ENCODE data around the gene ERBB4.

Gene ERBB4

DNA sequence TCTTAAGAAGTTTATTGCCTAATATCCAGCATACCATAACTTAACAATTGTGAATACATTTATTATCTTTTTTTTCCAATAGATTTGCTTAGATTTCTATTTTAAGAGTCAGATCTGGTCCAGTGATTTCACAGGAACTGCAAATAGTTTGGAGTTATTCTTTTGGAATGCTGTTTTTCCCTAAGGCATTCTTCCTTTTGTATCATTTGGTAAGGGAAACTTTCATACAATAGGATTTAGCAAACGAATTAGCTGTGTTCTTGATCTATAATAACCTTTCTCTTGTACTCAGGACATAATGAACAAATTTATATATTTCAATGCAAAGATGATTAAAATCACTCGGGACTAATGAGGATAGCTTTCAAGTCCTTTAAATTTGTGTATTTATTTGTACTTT is 201.6 kb downstream of the ERBB4 start:
- TF ChIP-seq, protein P1, sequence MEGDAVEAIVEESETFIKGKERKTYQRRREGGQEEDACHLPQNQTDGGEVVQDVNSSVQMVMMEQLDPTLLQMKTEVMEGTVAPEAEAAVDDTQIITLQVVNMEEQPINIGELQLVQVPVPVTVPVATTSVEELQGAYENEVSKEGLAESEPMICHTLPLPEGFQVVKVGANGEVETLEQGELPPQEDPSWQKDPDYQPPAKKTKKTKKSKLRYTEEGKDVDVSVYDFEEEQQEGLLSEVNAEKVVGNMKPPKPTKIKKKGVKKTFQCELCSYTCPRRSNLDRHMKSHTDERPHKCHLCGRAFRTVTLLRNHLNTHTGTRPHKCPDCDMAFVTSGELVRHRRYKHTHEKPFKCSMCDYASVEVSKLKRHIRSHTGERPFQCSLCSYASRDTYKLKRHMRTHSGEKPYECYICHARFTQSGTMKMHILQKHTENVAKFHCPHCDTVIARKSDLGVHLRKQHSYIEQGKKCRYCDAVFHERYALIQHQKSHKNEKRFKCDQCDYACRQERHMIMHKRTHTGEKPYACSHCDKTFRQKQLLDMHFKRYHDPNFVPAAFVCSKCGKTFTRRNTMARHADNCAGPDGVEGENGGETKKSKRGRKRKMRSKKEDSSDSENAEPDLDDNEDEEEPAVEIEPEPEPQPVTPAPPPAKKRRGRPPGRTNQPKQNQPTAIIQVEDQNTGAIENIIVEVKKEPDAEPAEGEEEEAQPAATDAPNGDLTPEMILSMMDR (conservative IDR thresholded peaks at IDR 0.05; ENCODE audit: control insufficient read depth, insufficient read depth, low read depth, low read length), result no peak
- H3K4me3 ChIP-seq (ENCODE audit: control insufficient read depth, low read depth, low read length), result no peak overlapping the region
- no peak for DNase-seq (ENCODE audit: low read depth)

DNA sequence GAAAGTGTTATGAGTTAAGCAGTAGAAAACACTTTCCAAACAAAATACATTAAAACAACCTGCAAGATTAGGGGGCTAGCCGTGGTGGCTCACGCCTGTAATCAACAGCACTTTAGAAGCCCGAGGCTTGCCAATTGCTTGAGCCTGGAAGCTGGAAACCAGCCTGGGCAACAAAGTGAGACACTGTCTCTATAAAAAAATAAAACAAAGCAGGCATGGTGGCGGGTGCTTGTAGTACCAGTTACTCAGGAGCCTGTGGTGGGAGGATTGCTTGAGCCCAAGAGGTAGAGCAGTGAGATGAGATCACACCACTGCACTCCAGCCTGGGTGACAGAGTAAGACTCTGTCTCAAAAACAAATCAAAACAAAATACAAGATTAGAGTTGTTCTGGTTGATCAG is 208.3 kb downstream of the ERBB4 start:
- no peak for DNase-seq (ENCODE audit: low read depth)
- H3K4me3 ChIP-seq (ENCODE audit: control insufficient read depth, low read depth, low read length), result no peak overlapping the region
- TF ChIP-seq, protein P1 (conservative IDR thresholded peaks at IDR 0.05; ENCODE audit: control insufficient read depth, insufficient read depth, low read depth, low read length), result no peak

DNA sequence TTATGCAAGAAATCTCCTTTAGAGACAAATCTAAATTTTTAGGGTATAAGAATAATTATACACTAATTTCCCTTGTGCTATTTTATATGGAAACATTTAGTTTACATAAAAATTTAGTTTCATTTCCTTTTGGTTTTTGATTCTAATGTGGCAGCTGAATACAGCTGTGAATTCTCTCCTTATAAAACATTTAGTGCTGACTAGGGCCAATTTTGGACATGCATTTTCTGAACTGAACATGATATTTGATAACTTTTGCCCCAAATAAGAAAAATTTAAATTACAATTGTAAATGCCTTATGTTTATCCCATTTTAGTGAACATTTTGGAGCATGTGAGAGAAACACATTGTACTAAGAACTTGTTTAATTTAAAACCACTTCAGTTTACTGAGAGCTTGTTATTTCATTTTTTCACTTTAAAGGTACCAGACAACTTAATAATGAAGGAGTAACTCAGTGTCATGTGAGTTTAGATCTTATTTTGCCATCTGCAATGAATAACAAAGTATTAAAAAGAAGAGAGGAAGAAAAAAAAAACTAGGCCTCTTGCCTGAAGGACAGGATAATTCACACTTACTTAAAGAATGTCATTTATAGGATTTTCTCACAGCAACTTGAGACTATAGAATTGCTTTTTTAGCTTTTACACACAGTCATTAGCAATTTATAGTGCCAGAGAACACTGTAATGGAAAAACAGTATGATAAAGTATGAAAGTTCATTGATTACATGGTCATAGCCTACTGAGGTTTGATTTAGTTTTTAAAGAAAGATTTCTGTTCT is 209.7 kb downstream of the ERBB4 start:
- TF ChIP-seq, protein P1 (conservative IDR thresholded peaks at IDR 0.05; ENCODE audit: control insufficient read depth, insufficient read depth, low read depth, low read length), result no peak
- no peak overlapping the region for H3K4me3 ChIP-seq (ENCODE audit: control insufficient read depth, low read depth, low read length)
- DNase-seq (ENCODE audit: low read depth), result no peak

DNA sequence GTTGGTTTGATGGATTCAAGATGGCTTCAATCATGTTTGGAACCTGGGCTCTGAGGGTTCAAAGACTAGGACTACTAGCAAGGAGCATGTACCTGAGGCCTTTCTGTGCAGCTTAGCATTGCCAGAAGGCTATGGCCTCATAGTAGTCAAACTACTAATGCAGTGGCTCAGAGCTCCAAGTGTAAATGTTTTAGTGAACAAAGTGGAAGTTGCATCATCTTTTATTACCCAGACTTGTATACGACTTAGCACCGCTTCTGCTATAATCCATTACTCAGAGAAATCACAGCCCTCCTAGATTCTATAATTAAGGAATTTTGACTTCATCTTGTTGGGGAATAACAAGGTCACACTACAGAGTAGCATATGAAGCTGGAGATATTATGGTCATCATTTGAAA is 210.5 kb downstream of the ERBB4 start:
- TF ChIP-seq, protein P1 (conservative IDR thresholded peaks at IDR 0.05; ENCODE audit: control insufficient read depth, insufficient read depth, low read depth, low read length), result no peak

DNA sequence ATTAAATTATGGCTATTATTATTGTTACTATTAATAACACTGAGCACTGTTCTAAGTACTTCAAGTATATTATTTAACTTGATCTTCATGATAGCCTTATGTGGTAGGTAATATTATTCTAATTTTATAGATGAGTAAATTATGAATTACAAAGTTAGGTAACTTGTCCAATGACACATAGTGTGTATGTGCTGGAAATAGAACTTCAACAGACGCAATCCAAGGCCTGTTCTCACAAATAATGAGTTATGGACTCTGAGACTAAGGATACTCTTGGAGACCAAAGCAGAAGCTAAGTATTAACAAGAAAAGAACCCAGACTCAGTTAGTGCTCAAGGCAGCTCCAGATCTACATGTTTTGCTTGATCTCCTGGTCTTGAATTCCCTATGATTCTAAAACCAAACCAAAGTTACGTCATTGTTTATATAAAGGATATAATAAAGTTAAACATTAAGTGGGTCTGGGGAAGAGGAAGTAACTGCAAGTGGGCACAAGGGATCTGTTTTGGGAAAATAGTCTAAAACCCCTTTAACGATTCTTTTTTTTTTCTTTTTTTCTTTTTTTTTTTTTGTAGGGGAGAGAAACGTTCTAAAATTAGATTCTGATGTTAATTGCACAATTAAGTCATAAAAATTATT is 211.3 kb downstream of the ERBB4 start:
- H3K4me3 ChIP-seq (ENCODE audit: control insufficient read depth, low read depth, low read length), result no peak overlapping the region
- no peak for DNase-seq (ENCODE audit: low read depth)

More for the DNA sequence above, 210.5 kb downstream of the ERBB4 start:
- H3K4me3 ChIP-seq (ENCODE audit: control insufficient read depth, low read depth, low read length), result no peak overlapping the region
- DNase-seq (ENCODE audit: low read depth), result no peak

DNA sequence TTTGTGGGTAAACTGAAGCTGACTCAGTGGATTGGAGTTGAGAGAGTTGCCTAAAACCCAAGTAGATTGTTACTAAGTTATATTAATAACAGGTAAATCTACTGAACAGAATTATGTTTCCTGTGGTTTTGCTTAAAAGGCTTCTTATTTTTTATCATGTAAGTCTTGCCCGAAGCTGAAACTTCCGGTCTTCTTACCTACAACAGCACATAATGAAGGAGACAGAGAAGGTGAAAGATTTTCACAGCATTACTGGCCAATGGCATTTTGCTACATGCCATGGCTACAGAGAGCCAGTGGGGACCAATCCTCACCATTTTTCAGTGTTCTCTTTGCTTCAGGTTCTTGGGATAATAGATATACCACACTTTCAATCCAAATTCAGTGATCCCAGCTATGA is 220.0 kb downstream of the ERBB4 start:
- DNase-seq (ENCODE audit: low read depth), result no peak
- H3K4me3 ChIP-seq (ENCODE audit: control insufficient read depth, low read depth, low read length), result no peak overlapping the region
- TF ChIP-seq, protein P1 (conservative IDR thresholded peaks at IDR 0.05; ENCODE audit: control insufficient read depth, insufficient read depth, low read depth, low read length), result no peak

More for the DNA sequence above, 211.3 kb downstream of the ERBB4 start:
- TF ChIP-seq, protein P1 (conservative IDR thresholded peaks at IDR 0.05; ENCODE audit: control insufficient read depth, insufficient read depth, low read depth, low read length), result no peak
